CD4-positive, alpha-beta T cell treated with Interleukin-6 at 100 ng/mL for 8 hours (primary cell): ENCODE measurements around the gene BHMT.
"Not testable (repeated sequence)": the region's sequence is repeated elsewhere in the genome, so short reads cannot be mapped to it uniquely, and the experiment has no call there.

Source experiments
- DNase-seq: peaks from one replicate; pipeline ENCODE4 v3.0.0-alpha.2; 2020; ENCODE audit warnings: mixed read lengths, low spot score

Gene BHMT

DNA sequence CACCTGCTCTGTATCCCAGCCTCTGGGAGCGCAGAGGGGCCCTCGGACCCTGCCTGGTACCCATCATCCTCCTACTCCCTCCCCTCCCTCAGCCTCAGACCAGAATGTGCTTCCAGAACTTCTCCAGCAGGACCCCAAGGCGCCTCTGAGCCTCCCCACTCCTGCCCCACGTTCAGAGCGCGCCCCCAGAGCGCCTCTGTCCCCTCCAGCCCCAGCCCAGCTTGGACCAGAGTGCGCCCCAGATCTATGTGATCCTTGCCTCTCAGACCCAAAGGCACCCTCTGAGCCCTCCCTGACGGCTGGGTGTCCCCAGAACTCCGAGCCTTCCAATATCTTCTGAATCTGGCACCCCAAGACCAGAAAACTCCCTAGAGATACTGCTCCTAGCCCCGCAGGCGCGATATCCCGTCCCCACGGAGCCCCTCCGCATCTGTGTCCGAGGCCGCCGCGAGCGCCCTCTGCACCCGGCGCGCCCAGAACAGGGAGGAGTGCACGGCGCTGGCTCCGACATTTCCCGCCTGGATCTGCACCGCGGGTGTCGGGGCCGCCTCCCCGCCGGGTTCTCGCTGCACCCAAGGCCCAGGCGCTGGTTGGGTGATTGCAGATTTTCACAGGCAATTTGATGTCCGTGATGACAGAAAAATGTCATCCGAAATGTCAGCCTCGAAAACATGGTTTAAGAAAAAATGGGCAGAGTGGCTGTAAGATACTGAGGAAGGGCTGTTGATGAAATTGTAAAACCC lies 522 bp downstream of the BHMT start:
- no peak for DNase-seq

GRCh38 chr5:79112703-79113058 lies 1.1 kb downstream of the BHMT start:
- DNase-seq = no peak

GRCh38 chr5:79119486-79119885 lies 7.9 kb downstream of the BHMT start:
- DNase-seq = no peak

- DNase-seq = no peak
These were observed 8.6 kb downstream of the BHMT start for GRCh38 chr5:79120221-79120620.

GRCh38 chr5:79122973-79123372 lies 11.4 kb downstream of the BHMT start:
- DNase-seq = no peak

- DNase-seq = no peak
These were observed 13.0 kb downstream of the BHMT start for GRCh38 chr5:79124607-79125006.

- no peak for DNase-seq
These were observed 19.2 kb downstream of the BHMT start for GRCh38 chr5:79130781-79131180.

DNA sequence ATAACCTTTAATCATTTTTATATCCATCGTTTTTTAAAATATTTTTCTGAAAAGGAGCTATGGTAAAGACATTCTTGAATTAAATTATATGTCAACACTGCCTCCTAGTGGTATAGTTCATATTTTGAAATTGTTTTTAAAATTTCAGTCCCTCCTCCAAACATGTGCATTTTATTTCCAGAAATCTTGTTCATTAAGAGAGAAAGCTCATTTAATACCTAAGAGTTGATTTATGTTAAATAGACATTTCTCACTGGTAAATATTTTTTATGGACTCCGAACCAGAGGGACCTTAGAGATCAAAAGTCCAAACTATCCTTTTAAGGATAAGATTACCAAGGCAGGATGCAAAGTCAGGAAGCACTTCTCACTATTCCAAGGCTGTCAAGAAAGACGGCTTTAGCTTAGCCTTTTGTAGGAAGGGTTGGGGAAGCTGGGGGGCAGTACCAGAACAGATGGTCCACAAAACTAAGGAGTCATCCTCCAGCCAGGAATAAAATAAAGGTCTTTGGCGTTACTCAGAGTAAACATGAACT lies 21.6 kb downstream of the BHMT start:
- peak; percentile 4 for DNase-seq

DNA sequence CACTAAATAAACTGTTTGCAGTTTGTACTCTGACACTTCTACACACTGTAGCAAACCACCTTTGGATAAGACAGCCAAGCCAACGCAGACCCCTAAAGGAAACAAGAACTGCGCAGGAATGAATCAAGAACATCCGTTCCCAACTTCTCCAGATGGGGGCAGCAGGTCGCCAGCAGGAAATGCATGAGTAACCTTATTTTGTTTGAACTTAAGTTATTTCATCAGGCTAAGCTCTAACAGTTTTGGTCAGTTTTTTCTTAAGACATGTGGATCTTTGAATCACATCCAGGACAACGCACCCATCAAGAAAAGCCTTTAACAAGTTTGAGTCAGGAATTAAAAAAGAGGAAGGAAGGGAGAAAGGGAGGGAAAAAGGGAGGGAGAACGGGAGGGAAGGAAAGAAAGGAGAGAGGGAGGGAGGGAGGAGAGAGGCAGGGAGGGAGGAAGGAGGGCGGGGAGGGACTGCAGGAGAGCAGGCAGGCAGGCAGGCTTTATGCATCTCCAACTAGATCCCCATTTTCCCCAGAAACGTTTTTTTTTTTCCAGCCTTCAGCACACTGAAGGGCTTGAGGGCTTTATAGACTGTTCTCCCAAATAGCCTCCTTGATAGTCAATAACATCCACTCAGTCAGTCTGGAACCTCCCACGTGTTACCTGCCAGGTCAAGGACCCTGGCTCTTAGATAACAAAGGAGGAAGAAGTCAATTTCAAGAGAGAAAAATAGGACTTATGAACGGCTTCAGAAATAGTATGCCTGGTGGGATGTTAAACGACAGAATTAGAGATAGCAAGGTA lies 22.2 kb downstream of the BHMT start:
- peak; percentile 50 for DNase-seq

DNA sequence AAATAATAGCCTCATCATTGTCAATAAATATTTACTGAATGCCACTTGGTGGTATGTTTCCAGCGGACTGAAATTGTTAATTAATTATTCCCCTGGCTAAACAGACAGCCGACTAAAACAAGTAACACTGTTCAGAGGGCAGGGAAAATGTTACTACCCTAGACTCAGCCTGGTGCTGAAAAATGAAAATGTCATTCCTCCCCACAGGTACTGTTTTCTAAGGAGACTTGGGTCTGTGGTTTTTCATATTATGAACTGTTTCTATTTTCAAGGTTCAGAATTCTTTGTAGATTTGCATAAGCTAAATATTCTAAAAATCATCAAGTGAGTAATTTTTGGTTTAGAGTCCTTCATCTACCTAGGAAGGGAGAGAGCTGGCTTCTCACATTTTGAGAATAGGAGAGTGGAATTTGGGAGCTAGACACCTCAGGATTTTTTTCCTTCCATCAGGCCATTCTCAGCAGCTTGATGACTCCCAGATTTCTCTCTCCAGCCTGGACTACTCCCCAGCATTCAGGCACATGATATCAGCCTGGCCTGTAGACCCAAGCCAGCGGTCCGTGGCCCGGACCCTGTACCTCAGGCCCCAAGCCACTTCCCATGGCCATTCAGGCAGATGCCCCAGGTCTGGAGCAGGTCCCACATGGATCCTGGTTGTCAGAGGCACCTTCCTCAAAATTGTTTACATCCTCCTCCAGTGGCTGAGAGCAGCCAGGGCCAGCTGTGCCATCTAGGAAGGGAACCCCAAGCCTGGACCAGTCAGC lies 24.4 kb downstream of the BHMT start:
- DNase-seq = no peak

- DNase-seq = no peak
These were observed 25.0 kb downstream of the BHMT start for GRCh38 chr5:79136618-79137017.

DNA sequence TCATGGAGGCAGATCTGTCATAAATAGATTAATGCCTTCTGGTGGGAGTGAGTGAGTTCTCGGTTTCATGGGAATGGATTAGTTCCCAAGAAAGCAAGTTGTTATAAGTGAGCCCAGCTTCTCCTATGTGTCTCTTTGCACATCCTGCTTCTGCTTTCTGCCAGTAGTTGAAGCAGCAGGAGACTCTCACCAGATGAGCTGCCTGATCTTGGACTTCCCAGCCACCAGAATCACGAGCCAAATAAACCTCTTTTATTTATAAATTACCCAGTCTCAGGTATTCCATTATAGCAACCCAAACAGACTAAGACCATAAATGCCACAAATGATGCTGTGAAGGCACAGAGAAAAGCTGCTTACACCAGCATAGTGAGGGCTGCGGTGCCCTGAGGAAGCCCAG lies 28.9 kb downstream of the BHMT start:
- DNase-seq = no peak

DNA sequence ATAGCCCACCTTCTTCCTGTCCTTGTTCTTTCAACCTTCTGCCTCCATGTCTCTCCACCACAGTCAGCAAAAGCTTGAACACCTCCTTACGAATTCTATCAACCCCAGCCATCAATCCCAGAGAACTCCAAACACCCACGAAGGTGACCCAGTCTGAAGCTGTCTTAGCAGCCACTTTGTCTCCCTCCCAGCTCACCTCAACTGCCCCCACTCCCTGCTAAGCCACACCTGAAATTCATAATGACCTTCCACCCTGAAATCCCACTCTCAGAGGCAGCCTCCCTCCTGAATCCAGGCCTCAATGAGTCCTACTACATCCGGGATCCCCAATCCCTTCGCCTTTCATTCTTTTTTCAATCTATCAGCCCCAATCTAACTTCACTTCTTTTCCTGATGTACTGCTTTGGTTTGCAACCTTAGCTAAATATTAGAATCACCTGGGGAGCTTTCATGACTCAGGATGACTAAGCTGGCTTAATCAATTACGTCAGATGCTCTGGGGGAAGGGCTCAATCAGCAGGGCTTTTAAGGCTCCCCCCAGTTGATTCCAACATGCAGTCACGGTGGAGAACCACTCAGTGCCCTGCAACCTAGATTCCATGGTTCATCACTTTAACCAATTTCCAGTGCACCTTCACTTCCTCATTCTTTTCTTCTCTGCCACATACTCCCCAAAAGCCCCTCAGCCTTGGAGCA lies 32.2 kb downstream of the BHMT start:
- no peak for DNase-seq

GRCh38 chr5:79147076-79147475 lies 35.5 kb downstream of the BHMT start:
- no peak for DNase-seq

DNA sequence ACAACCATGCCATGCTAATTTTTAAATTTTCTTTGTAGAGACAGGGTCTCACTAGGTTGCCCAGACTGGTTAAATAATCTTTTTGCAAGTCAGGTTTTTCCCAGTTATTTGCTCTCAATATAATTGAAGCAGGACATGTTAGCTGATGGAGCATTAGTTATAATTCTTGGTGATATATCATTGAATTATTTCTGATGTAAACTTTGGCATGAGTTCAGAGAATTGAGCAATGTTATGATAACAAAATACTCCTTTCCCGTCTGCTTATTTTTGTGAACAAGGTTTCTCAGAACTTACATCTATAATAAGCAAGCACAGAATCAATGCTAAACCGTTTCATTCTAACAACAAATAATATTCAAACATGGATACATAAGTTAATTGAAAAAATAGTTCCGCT lies 37.8 kb downstream of the BHMT start:
- no peak for DNase-seq

DNA sequence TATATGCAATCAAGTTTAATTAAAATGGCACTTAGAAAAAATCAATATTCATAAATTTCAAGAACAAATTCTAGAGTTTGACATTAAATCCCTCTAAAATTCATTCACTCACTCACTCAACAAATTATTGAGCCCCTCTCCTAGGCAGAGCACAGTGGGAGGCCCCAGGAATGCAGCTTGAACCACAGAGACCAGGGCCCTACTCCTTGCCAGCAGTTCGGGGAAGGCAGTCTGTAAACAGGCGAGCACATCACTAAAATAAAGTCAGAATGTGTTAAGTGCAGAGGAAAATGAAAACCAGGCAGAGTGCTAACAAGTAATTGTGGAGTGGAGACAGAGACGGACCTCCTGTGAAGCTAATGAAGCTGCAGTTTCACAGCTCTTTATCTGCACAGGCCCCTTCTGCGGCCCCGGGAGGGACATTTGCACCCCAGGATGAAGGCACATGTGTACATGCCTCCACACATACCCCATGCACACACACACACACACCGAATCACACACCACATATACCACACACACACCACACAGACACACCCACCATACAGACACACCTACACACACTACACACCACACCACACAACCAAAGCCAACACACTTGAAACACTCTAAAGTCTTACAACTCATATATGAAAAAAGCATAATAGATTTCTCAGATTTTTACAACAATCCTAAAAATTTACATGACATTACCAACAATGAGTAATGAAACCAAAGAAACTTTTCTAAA lies 40.5 kb downstream of the BHMT start:
- DNase-seq = no peak

- no peak for DNase-seq
These were observed 45.7 kb downstream of the BHMT start for GRCh38 chr5:79157305-79157704.

DNA sequence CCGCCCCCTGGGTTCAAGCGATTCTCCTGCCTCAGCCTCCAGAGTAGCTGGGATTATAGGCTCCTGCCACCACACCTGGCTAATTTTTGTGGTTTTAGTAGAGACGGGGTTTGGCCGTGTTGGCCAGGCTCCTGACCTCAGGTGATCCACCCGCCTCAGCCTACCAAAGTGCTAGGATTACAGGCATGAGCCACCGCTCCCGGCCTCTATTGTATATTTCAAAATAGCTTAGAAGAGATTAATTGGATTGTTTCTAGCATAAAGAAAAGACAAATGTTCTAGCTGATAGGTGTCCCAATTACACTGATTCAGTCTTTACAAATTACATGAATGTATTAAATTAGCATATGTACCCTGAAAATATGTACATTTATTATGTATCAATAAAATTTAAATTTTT lies 50.0 kb downstream of the BHMT start:
- not testable (repeated sequence) for DNase-seq

DNA sequence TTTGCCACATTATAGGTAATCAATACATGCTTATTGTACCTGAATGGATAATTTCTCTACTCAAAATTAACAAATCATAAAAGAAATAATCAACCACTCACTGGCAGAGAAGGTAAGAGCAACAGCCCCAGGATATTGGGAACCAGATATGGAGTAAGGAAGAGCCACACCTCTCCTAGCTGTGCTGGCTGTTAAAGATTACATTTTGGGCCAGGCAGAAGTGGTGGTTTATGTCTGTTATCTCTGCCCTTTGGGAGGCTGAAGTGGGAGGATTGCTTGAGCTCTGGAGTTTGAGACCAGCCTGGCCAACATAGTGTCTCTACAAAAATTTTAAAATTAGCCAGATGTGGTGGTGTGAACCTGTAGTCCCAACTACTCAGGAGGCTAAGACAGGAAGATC lies 56.4 kb downstream of the BHMT start:
- DNase-seq = no peak

DNA sequence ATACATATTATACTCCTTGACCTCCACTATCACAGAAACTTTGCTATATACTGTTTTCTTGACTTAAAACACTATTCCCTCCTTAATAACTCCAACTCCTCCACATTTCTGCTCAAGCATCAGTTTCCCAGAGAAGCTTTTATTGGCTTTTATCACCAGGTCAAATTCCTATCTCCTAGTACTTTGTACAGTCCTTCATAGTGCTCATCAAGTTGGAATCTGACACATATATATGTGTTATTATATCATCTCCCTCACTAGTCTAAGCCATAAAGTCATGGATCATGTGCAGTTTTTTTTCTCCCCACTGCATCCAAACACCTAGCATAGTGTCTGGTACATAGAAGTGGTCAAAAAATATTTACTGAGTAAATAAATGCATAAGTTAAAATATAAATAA lies 59.1 kb downstream of the BHMT start:
- no peak for DNase-seq

DNA sequence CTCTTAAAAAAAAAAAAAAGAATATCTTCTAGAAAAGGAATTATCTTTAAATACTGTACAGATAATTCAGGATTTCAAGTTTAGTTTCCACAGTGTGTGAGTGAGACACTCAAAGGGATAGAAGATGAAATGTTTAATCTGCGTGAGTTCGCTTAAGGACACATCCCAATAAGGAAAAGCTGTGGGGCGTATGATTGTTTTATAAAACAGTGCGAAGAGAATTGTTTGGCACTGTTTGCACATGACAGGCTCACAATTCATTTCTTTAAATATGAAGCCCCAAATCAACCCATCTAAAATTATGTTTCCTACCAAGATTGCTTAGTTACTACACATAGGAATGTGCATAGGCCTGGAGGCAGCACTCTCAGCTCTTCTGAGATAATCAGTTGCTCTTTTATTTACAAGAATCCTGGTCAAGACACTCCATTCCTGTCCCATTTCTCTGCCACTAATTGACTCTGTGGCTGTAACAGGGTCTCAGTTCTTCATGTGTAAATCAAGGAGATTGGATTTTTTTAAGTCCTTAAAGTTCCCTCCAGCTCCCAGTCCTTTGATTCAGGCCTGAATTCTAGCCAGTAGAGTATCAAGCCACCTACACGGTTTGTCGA lies 60.1 kb downstream of the BHMT start:
- DNase-seq = no peak
